GM19324 (cell line): ENCODE measurements around the gene TDG.

Experiments used
- ATAC-seq: cut with Tn5 transposase; IDR thresholded peaks from one replicate; pipeline ENCODE4 v1.9.1; 2021; ENCODE audit warnings: mild to moderate bottlenecking, moderate library complexity; ENCODE audit not compliant: unreplicated experiment, low FRiP score

The TDG gene

GRCh38 chr12:103958621-103959020 lies 7.1 kb upstream of the TDG start:
- no peak for ATAC-seq

- ATAC-seq = no peak
Measured at GRCh38 chr12:103960616-103961227, 5.0 kb upstream of the TDG start.

GRCh38 chr12:103962493-103962892 lies 3.2 kb upstream of the TDG start:
- no peak for ATAC-seq

- ATAC-seq = no peak
Measured at GRCh38 chr12:103964805-103965204, 867 bp upstream of the TDG start.

- ATAC-seq = no peak
Measured at GRCh38 chr12:103965255-103965589, 450 bp upstream of the TDG start.

- no peak for ATAC-seq
Measured at GRCh38 chr12:103966736-103967135, 1.1 kb downstream of the TDG start.

- ATAC-seq = no peak
Measured at GRCh38 chr12:103969391-103969790, 3.7 kb downstream of the TDG start.

- no peak for ATAC-seq
Measured at GRCh38 chr12:103973909-103974308, 8.2 kb downstream of the TDG start.

GRCh38 chr12:103975368-103975767 lies 9.7 kb downstream of the TDG start:
- ATAC-seq = no peak

- ATAC-seq = no peak
Measured at GRCh38 chr12:103978384-103978982, 12.8 kb downstream of the TDG start.

GRCh38 chr12:103986829-103987228 lies 21.2 kb downstream of the TDG start:
- ATAC-seq = no peak

- ATAC-seq = no peak
Measured at GRCh38 chr12:103994235-103994634, 28.6 kb downstream of the TDG start.

GRCh38 chr12:103996595-103996994 lies 30.9 kb downstream of the TDG start:
- ATAC-seq = no peak

- ATAC-seq = no peak
Measured at GRCh38 chr12:103997286-103997900, 31.7 kb downstream of the TDG start.

- no peak for ATAC-seq
Measured at GRCh38 chr12:103998976-103999375, 33.3 kb downstream of the TDG start.

GRCh38 chr12:104000807-104001434 lies 35.2 kb downstream of the TDG start:
- no peak for ATAC-seq

- no peak for ATAC-seq
Measured at GRCh38 chr12:104002686-104003085, 37.0 kb downstream of the TDG start.

GRCh38 chr12:104003596-104003995 lies 37.9 kb downstream of the TDG start:
- ATAC-seq = no peak

- ATAC-seq = no peak
Measured at GRCh38 chr12:104006929-104007328, 41.3 kb downstream of the TDG start.

- ATAC-seq = no peak
Measured at GRCh38 chr12:104010121-104010520, 44.4 kb downstream of the TDG start.

- ATAC-seq = no peak
Measured at GRCh38 chr12:104010606-104011169, 45.0 kb downstream of the TDG start.
